Peyer's patch (tissue), 4 donors: ENCODE results near the gene ZNF177. TPM values are rescaled to one million over a fixed set of nuclear protein-coding genes. Genes with fewer than 3 reads are reported as not detected.

Source experiments
- DNase-seq, 3 donors: peaks; one replicate each; pipeline ENCODE4 v3.0.0-alpha.2; 2017 to 2019
- H3K27ac ChIP-seq, 4 donors: fragments of 200-600 bp; sonication (generic); one replicate each; pipeline ENCODE4 v1.5.1; 2016 to 2019
- H3K27me3 ChIP-seq, 2 donors: fragments of 200-600 bp; sonication (generic); one replicate each; pipeline ENCODE4 v1.5.1; 2019
- H3K36me3 ChIP-seq, 3 donors: fragments of 200-600 bp; sonication (generic); one replicate each; pipeline ENCODE4 v1.5.1; 2016 to 2019
- H3K4me1 ChIP-seq, 4 donors: fragments of 200-600 bp; sonication (generic); one replicate each; pipeline ENCODE4 v1.5.1; 2016 to 2019
- H3K4me3 ChIP-seq, 4 donors: fragments of 200-600 bp; sonication (generic); 1 replicate in 3 of 4; 2 replicates in 1 of 4; pipeline ENCODE4 v1.5.1; 2016 to 2019; ENCODE audit warnings: mild to moderate bottlenecking in 1 of 4
- H3K9me3 ChIP-seq, 4 donors: fragments of 200-600 bp; sonication (generic); one replicate each; pipeline ENCODE4 v1.5.1; 2016 to 2019; ENCODE audit warnings: mild to moderate bottlenecking in 1 of 4
- CTCF ChIP-seq, 6 experiments: fragments of 450-650 bp in 4 of 6; fragments of 200-600 bp in 2 of 6; sonication (generic) in 1 of 6; IDR thresholded peaks; one replicate each; pipeline ENCODE4 v1.5.1; 2017 to 2019; ENCODE audit warnings: antibody characterized with exemption in 6 of 6, mild to moderate bottlenecking in 3 of 6, moderate library complexity in 1 of 6
- POLR2A ChIP-seq, 2 donors: fragments of 450-650 bp; IDR thresholded peaks; one replicate each; pipeline ENCODE4 v1.5.1; 2017; ENCODE audit warnings: antibody characterized with exemption in 2 of 2, mild to moderate bottlenecking in 2 of 2, moderate library complexity in 2 of 2
- total RNA-seq, 4 donors: library from RNA; depleted of rRNA; stranded (reverse); fragments of >200 nt; gene quantifications; one replicate each; pipeline ENCODE4 v1.1.0, GENCODE V29; 2016

Gene ZNF177
- total RNA-seq, 4 donors from 2014 or later = 1.1 to 5.0 (median 1.3) TPM; not detected in 1

- DNase-seq = no peak
- H3K4me3 ChIP-seq = no peak overlapping the region
- no peaks in the 10 kb centered on the region for H3K4me1 ChIP-seq
- no peak overlapping the region for H3K27ac ChIP-seq
- H3K36me3 ChIP-seq = peaks cover 0 to 3% (median 0%) of the 10 kb centered on the region in 3 donors
- H3K27me3 ChIP-seq = no peaks in the 10 kb centered on the region
- TF ChIP-seq CTCF (IDR thresholded peaks at IDR 0.05) (no peak), POLR2A (IDR thresholded peaks at IDR 0.05) (no peak)
- peaks cover 0 to 63% (median 3%) of the 10 kb centered on the region in 4 donors for H3K9me3 ChIP-seq
Measured at GRCh38 chr19:9370738-9371619, 8.2 kb downstream of the ZNF177 start.

GRCh38 chr19:9381361-9381785 lies 18.6 kb downstream of the ZNF177 start:
- no peak overlapping the region for H3K27ac ChIP-seq
- TF ChIP-seq POLR2A (IDR thresholded peaks at IDR 0.05) = no peak
- TF ChIP-seq CTCF (IDR thresholded peaks at IDR 0.05) = no peak
- H3K4me3 ChIP-seq = no peak overlapping the region
- H3K4me1 ChIP-seq = no peaks in the 10 kb centered on the region
- no peaks in the 10 kb centered on the region for H3K27me3 ChIP-seq
- DNase-seq = no peak
- H3K36me3 ChIP-seq = peaks cover 0 to 81% (median 5%) of the 10 kb centered on the region in 3 donors
- peaks cover 0 to 95% (median 46%) of the 10 kb centered on the region in 4 donors for H3K9me3 ChIP-seq

GRCh38 chr19:9406798-9407352 lies 44.1 kb downstream of the ZNF177 start:
- peak; percentile 34 to 51 (median 49) for DNase-seq
- H3K4me1 ChIP-seq = no peaks in the 10 kb centered on the region
- H3K4me3 ChIP-seq = peak overlapping the region; percentile 20 to 51 (median 40)
- no peaks in the 10 kb centered on the region for H3K36me3 ChIP-seq
- no peaks in the 10 kb centered on the region for H3K27me3 ChIP-seq
- TF ChIP-seq CTCF (IDR thresholded peaks at IDR 0.05) (no peak), POLR2A (IDR thresholded peaks at IDR 0.05) (no peak)
- no peak overlapping the region for H3K27ac ChIP-seq
- H3K9me3 ChIP-seq = peaks cover 0 to 66% (median 21%) of the 10 kb centered on the region in 4 donors

DNA sequence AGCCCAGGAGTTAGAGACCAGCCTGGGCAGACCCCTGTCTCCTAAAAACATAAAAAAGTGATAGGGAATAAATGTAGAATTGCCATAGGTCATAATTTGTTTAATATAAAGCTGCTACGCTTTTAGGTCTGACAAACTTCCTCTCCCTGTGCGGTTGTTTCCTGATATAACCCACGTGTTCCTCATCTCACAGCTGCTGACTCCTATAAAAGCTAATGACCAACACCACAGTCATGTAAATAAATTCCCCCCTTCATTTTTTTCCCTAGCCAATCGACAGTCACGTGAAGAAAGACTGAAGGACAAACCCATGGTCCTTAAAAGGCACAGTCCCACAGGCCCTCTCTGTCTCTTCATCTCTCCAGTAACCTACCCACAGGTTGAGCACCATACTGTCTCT lies 45.0 kb downstream of the ZNF177 start:
- TF ChIP-seq POLR2A (IDR thresholded peaks at IDR 0.05) (no peak), CTCF (IDR thresholded peaks at IDR 0.05) (no peak)
- no peak overlapping the region for H3K4me3 ChIP-seq
- H3K36me3 ChIP-seq = peaks cover 0 to 9% (median 0%) of the 10 kb centered on the region in 3 donors
- DNase-seq = no peak
- H3K27me3 ChIP-seq = no peaks in the 10 kb centered on the region
- peaks cover 0 to 76% (median 24%) of the 10 kb centered on the region in 4 donors for H3K9me3 ChIP-seq
- no peaks in the 10 kb centered on the region for H3K4me1 ChIP-seq
- H3K27ac ChIP-seq = no peak overlapping the region

DNA sequence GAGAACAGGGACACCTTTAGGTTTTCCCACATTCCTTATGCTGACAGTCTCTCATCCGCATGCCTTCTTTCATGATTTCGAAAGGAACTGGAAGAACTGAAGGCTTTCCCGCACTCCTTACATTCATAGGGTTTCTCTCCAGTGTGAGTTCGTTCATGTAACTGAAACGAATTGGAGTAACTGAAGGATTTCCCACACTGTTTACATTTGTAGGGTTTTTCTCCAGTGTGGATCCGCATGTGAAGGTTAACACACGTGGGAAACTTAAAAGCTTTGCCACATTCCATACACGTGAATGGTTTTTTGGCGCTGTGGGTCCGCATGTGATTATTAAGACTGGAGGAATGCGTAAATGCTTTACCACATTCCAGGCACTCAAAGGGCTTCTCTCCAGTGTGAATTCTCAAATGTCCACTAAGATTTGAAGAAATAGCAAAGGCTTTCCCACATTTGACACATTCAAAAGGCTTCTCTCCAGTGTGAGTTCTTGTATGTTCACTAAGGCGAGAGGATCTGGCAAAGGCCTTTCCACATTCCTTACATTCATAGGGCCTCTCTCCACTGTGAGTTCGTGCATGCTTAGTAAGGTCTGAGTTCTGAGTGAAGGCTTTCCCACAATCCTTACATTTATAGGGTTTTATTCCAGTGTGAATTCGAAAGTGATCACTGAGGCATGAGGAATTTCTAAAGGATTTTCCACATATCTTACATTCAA lies 50.6 kb downstream of the ZNF177 start:
- Histone ChIP-seq H3K27ac (no peak overlapping the region), H3K9me3 (peaks cover 8 to 93% (median 33%) of the 10 kb centered on the region in 4 donors), H3K27me3 (no peaks in the 10 kb centered on the region), H3K4me3 (no peak overlapping the region), H3K36me3 (peaks cover 25 to 65% (median 29%) of the 10 kb centered on the region in 3 donors), H3K4me1 (no peaks in the 10 kb centered on the region)
- DNase-seq = no peak
- TF ChIP-seq CTCF (IDR thresholded peaks at IDR 0.05) (no peak), POLR2A (IDR thresholded peaks at IDR 0.05) (no peak)
